Superior temporal gyrus (tissue), 1 donor: ENCODE measurements around the gene GABBR2.

Source experiments
- DNase-seq: peaks from one replicate; pipeline ENCODE4 v3.0.0-alpha.2; 2016; ENCODE audit errors: extremely low spot score

Gene GABBR2

DNA sequence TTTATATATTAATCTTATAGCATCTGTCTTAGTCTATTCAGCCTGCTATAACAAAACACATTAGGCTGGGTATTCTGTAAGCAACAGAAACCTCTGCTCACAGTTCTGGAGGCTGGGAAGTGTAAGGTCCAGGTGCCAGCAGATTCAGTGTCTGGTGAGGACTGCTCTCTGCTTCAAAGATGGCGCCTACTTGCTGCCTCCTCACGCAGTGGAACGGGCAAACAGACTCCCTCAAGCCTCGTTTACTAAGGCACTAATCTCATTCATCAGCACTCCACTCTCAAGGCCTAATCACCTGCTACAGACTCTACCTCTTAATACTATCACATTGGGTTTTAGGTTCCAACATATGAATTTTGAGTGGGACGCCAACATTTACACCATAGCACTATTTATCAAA, 448.1 kb downstream of the GABBR2 start:
- DNase-seq: no peak

DNA sequence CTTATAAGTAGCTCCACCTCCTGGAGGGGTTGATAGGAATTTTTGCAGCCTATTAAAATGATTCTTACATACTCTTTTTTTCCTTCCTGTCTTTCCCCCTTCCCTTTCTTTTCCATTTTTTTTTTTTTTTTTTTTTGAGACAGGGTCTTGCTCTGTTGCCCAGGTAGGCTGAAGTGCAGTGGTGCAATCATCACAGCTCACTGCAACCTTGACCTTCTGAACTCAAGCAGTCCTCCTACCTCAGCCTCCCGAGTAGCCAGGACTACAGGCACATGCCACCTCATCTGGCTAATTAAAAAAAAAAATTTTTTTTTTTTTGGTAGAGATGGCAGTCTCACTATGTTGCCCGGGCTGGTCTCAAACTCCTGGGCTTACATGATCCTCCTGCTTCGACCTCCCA, 448.9 kb downstream of the GABBR2 start:
- no peak for DNase-seq

DNA sequence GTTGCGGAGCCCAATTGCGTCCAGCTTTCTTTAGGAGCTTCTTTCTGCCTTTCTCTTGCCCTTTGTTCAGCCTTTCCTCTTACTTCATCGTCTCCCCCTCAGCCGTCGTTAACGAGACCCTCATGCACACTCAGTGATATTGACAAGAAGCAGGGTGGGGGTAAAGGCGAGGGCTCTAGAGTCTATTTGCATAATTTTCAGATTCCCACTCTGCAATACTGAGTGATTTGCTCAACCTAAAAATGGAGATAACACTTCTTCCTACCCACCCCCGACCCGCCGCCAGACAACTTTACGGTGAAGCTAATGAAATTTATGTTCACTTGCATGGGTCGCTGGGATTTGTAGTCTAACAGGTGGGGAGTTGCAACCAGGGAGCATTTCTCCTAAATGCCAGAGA, 452.0 kb downstream of the GABBR2 start:
- no peak for DNase-seq

DNA sequence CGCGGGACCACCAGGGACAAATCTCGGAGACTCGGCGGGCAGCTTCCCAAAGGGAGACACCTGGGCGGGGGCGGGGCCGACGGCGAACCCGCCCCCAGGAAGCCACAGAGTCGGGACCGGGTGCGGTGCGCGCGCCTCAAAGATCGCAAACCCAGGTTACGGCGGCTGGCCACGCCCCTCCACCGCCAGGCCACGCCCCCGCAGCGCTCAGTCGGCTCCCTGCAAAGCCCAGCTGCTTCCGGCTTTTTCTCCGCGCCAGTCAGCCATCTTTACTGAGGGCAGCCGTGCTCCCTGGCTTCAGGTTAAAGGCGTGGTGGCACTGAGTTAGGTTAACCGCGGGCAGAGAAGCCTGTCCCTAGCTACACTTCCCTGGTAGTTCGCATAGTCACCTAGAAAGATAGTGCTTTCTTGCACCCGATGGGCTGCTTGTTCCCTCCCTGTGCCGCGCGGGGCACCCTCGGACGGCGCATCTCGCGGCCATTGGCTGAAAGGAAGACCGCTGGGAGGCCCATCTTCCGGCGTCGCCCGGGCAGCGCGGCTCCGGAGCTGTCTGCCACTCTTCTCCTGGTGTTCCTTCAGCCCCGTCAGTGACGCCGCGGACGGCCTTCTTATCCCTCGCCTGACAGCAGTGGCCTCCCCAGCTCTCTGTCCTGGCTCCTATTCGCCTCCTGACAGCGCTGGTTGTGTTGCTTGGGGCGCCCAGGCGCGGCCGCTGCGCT, 453.0 kb downstream of the GABBR2 start, which contains the start of gene TBC1D2:
Gene TBC1D2, minus strand, starts transcription at position 72 of the 719 bp plus-strand sequence. CDS start 108 bp downstream, outside the sequence.
- peak; percentile 96 for DNase-seq

DNA sequence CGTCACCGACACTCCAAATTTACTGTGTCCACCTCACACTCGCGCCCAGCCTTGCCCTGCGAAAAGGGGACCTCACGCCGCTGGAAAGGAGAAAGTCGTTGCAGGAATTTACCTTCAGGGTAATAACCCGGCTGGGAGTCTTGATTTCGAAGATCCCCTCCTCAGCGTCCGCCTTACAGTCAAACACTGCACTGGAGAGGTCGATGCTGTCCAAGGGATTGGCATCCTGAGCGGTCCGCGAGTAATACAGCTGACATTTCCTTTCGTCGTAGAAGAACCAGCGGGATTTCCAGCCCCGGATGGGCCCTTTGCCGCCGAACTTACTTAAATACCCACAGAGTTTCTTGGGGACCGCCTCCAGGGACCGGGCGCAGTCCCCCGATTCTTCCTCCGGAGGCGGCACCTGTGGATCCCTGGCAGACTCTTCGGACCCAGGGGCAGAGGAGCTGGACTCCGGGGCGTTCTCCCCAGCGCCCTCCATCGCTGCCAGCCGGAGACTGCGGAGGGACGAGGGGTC, 453.6 kb downstream of the GABBR2 start:
- peak; percentile 30 for DNase-seq

DNA sequence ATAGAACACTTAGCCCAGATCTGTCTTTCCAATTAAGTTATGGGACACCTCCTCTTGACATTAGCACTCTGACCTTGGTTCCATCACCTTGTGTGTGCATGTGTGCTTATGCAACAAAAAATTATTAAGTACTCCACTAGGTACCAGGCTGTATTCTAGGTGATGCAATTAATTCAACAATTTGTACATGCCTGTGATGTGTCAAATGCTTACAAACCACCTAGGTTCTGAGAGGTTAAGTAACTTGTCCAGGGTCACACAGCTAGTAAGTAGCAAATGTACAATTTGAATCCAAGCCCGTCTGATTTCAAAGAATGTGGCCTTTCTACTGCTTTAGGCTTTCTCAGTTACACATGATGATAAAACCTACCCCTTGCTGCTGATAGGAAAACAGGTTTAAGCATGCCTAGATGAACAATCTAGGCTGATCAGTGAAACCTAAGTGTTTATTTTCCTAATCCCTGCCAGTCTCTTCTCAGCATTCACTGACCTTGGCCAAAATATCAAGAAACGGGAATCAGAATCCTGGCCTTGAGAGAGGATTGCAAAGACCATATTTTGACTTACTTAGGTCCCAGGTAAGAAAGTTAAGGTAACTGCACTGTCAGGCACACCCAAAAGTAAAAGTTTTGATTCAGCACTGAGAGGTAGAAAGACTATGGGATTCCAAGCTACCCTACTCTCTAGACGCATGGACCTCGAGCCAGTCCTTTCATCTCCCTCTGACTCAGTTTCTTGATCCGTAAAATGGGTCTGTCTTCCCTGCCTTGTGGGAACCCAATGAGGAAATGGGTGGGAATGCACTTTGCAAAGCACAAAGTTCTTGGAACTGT, 454.3 kb downstream of the GABBR2 start:
- DNase-seq: no peak

DNA sequence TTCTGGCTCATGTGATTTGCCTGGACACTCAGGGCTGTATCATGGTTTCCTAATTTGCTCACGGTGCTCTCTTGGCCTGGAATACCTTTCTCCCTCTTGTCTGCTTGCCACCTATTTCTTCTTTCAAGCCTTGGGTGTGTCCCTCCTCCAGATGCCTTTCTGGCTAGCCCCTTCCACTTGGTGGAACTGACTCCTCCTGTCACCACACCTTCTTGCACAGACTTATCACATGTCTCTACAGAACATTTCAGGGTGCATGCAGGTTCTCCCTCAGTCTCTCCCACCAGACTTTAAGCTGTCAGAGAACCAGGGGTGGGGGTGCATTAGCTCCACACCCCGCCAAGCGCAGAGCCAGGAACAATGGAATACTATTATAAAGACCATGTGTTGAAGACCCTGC, 455.2 kb downstream of the GABBR2 start:
- no peak for DNase-seq

DNA sequence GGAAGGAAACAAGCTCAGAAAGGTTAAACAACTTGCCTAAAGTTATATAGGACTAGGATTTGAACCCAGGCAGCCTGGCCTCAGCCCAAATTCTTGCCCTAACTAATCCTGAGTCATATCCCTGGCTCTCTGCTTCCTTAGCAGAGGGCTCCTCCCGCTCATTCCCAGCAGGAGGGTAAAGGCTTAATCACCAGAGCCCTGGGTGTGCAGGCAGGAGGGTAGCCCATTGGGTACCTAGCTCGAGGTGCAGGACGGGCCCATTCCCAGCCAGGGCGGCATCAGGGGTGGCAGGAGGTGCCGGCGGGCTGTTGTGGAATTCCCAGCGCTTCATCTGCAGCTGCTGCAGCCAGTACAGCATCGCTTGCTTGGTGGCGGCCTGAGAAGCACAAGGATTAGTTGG, 457.2 kb downstream of the GABBR2 start:
- no peak for DNase-seq

DNA sequence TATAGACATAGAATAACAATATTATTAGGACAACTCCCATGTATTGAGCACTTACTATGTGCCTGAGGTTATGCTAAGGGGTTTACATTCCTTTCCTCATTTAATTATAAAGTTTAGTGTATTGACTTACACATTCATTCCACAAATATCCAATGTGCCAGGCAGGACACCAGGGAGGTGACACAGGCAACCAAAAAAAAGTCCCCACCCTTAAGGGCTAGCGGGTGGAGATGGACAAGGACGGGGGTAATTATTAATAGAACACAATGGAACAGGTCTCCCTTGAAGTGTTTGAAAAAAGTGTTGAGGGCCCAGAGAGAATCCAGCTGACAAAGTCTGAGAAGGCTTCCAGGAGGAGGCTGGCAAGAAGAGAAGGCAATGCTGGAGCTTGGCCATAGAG, 459.0 kb downstream of the GABBR2 start:
- no peak for DNase-seq

DNA sequence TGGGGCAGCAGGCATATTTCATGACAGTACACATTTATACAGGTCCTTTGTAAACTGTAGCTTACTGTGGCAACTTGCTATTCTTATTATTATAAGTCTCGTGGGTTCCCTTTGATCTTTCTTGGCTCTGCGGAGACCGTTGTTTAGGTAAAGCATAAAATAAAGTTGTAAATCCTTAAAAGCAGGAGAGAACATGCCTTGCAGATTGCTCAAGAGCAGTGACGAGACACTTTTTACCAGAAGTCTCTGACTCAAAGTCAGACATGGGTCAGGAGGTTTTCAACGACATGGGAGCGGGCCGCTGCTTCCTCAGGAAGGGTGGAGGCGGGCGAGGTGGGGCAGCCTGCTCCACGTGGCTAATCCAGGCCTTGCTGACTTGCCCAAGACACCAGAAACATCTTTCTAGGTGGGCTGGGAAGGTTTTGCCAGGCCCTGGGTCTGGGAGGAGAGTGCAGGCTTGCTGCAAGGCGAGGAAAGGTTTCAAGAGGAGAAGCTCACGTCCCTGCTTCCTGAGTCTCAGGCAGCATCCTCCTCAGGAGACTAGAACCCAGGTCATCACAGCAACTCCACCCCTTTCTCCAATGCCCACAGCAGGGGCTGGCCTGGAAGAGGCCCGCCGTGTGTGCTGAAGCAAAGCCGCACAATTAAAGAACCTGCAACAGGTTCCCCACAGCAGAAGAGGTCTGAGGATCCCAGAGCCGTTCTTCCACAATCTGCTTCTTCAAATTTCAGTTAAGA, 459.8 kb downstream of the GABBR2 start:
- no peak for DNase-seq

DNA sequence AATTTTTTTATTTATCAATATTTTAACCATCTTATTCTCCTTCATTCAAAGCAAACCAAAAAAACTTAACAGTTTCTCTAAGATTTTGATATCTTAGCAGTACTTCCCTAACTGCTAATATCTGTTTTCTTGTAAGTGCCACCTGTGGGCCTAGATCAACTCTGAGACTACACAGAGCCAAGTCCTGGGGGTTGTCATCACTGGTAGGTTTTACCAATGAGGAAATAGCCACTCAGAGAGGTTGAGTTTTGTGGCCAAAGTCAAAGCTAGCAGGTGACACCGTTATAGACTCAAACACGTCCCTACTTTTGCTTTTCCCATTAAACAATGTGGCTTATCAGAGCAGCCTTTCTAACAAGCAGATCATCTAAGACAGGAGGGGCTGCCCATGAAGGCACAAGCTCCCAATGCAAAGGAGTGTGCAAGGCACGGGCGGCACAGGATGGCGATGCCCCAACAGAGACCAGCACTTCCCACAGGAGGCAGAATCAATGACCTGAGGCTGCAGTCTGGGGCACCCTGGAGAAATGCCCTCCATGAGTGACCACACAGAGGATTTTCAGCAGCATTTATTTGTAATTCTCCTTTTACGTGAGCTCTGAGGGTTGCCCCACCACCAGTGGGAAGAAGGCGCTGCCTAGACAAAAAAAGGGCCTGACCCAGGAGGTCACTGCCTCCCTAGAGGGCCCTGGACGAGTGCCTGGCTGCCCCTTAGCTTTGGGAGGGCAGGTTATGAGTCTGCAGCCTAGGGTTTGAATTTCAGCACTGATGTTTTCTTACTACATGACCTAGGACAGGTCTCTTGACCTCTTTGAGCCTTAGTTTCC, 460.7 kb downstream of the GABBR2 start:
- DNase-seq: no peak

DNA sequence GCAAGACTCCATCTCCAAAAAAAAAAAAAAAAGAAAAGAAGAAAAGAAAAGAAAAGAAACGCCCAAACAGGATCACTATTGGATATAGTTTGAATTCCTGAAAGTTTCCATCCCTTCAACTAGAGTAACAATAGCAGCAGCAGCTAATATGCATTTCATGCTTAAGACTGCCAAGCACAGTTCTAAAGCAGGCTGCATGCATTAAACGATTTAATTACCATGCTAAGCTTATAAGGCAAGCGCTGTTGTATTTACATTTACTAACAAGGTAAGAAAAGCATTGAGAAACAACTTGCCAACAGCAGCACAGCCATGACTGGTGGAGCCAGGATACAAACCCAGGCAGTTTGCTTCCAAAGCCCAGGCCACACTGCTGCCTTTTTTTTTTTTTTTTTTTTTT, 466.3 kb downstream of the GABBR2 start:
- DNase-seq: no peak

DNA sequence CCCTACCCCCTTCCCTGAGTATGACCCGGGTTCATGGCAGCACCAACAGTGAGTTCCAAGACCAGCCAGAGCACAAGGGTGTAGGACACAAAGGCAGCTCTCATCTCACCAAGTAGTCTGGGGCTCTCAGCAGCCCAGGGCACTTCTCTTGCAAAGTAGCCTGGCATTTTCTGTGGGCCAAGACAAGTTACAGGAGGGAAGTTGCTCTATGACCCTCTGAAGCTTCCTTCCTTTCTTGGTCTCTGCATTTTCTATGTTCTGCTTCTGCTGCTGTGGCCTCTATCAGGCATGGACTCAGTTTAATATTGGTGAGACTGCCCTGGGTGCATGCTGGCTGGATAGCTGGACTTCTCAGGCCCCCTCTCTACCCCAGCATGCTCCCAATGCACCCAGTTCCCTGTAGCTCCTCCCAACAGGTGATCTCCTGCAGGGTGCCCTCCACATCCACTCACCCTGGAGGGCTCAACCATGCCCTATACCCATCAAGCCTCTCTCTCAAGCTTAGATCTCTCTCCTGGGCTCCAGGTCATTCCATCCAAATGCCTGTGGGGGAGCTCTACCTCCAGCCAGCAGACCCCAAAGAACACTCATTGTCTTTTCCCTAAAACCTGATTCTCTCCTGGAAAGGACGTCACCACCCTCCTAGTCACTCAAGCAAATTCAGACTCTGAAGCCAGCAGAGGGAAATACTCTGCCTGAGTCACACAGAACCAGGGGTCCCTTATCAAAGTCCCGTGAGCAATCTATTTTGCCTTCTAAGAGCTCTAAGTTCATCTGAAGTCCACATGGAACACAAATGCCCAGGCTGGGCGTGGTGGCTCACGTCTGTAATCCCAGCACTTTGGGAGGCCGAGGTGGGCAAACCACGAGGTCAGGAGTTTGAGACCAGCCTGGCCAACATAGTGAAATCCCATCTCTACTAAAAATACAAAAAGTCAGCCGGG, 467.1 kb downstream of the GABBR2 start:
- DNase-seq: no peak

DNA sequence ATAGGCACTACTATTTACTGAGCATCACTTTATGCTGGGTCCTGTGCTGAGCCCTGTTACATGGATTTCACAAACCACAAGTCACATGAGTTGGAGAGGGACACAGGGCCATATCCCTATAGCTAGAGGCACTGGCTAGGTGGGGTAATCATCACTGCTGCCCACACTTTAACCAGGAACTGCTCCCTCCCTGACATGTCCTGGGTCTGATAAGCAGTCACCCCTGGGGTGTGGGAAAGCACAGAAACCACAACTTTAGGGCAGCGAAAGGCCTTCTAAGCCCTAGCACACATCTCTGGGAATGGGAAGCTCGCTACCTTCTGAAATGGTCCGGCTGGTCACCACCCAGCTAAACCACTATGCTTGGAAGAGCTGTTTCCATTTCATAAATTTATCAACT, 468.3 kb downstream of the GABBR2 start:
- DNase-seq: no peak
